Activated CD4-positive, alpha-beta T cell treated with anti-CD3 and anti-CD28 coated beads, Interleukin-2, Interleukin-6, amounts not matched to agents 100 ng/mL and 50 ng/mL, durations not matched to agents 16 hours and 8 hours (primary cell): ENCODE results near the gene OPCML.

Experiments used
- DNase-seq: peaks from one replicate; pipeline ENCODE4 v3.0.0-alpha.2; 2020

OPCML gene

GRCh38 chr11:132579136-132579535 lies 953.2 kb downstream of the OPCML start:
- DNase-seq: no peak

GRCh38 chr11:132578580-132578979 lies 953.7 kb downstream of the OPCML start:
- no peak for DNase-seq

GRCh38 chr11:132576706-132577105 lies 955.6 kb downstream of the OPCML start:
- no peak for DNase-seq

DNA sequence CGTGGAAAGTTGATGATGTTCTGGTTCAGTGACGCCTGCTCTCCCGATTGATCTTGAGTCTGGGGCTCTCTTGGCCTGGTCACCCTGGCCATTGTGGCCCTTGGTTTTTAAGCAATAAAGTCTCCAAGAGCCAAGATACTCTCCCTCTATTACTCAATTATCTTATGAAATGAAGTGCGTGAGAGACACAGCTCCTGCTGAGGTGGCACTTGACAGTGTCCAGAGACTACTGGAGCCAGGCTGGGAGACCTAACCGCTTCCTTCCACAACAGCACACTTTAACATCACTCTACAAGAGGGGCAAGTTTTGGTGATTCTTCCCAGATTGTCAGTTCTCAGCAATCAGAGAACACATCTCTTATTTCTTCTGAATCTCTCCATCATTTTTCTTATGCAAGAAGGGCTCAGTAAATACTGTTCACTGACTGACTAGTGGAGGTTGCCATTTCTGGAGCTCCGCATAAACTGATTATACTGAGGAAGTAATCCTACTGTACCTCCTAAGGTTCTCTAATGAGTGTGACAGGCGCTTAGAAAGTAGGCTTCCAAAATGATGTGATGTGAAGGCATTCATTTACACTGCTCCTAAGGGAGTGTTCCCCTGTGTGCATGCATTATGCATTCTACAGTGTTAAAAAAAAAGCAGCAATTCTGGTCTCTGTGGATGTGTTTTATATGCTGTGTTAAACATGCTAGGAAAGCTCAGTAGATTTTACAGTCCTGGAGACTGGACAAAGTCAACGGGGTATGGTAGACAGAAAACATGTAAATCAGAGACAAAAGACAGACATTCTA lies 968.0 kb downstream of the OPCML start:
- no peak for DNase-seq

DNA sequence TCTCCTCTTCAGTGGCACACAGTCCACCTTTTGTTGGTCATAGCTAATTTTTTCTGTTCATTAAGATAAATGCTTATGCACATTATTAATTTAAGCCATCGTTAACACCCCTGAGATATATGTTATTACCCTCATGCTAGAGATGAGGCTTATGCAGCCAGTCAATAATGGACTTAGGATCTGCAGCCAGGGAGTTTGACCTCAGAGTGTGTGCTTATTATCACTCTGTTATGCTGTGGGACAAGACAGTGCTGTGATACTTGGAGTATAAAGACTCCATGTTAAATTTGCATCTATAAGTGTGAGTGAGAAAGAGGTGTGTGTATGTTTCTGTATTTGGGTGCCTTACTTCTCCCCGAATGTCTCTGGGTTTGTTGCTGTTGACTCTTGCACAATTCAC lies 969.3 kb downstream of the OPCML start:
- DNase-seq: no peak

GRCh38 chr11:132561937-132562336 lies 970.4 kb downstream of the OPCML start:
- no peak for DNase-seq

- no peak for DNase-seq
Observed at GRCh38 chr11:132559331-132560036, 972.8 kb downstream of the OPCML start.

GRCh38 chr11:132556316-132556715 lies 976.0 kb downstream of the OPCML start:
- DNase-seq: no peak

- no peak for DNase-seq
Observed at GRCh38 chr11:132555617-132556016, 976.7 kb downstream of the OPCML start.

- no peak for DNase-seq
Observed at GRCh38 chr11:132551016-132551415, 981.3 kb downstream of the OPCML start.

- no peak for DNase-seq
Observed at GRCh38 chr11:132549561-132549960, 982.7 kb downstream of the OPCML start.

DNA sequence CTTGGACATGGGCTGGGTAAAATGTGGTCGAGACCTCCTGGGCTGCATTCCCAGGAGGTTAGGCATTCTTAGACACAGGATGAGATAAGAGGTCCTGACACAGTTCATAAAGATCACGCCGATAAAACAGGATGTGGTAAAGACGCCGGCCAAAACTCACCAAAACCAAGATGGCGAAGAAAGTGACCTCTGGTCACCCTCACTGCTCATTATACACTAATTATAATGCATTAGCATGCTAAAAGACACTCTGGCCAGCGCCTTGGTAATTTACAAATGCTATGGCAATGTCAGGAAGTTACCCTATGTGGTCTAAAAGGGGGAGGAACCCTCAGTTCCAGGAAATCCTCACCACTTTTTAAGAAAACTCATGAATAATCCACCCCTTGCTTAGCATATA lies 983.3 kb downstream of the OPCML start:
- no peak for DNase-seq

GRCh38 chr11:132544007-132544406 lies 988.3 kb downstream of the OPCML start:
- no peak for DNase-seq

DNA sequence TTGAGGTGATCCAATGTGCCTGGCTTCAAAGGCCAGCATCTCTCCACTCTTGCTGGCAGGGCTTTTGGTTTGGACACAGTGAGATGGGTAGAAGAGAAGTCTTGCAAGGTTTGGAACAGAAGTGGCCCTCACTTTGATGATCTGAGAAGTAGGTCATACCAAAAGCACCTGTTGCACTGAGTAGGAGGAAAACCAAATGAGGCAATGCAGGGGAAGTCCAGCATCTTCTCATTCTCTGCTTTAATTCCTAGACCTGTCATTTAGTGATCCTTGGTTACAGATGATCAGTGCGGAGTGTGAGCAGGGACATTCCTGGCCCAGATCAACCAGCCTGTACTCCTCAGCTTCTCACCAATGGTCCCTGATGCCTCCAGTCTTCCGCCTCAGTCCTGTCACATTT lies 990.5 kb downstream of the OPCML start:
- no peak for DNase-seq

- no peak for DNase-seq
Observed at GRCh38 chr11:132540581-132540980, 991.7 kb downstream of the OPCML start.

DNA sequence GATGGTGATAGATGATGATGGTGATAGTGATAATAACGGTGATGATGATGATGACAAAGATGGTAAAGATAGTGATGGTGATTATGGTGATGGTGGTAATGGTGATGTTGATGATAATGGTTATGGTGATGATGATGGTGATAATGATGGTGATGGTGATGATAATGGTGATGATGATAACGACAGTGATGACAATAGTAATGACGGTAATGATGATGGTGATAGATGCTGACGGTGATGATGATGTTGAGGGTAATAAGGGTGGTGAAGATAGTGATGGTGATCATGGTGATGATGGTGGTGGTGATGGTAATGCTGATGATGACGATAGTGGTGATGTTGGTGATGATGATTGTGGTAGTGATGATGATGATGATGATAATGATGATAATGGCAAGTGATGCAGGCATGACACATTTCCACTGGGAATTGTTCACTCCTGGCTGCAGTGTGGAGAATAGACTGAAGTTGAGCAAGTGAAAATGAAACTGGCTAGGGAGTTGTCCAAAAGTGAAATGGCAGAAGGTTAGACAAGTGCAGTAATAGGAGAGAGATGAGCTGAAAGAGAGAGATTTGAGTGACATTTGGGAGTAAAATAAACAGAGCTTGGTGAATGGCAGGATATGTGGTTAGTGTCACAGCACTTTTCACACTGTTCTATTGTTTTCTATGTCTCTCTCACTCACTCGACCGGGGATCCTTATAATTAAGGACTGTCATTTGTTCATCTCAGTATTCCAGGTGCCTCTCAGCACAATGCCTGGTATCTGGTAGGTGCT lies 992.5 kb downstream of the OPCML start:
- DNase-seq: no peak

GRCh38 chr11:132538642-132539041 lies 993.7 kb downstream of the OPCML start:
- DNase-seq: no peak

DNA sequence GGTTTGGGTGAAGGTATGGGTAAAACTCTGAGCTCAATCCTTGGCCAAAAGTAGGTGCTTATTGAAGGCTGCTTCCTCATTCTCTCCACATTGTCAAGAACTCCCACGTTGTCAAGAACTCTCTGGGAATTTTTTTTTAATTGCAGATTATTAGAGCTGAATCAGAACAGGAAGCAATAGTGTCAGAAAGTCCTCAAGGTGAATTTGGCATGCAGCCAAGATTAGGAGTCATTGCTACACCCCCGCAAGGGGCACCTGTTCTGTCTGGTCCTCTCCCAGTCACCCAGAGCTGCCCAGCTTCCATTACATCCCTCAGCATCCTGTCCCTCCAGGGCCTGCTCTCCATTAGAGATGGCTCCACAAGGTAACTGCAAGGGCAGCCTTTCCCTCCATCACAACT lies 996.5 kb downstream of the OPCML start:
- no peak for DNase-seq

GRCh38 chr11:132531921-132532320 lies 1000.4 kb downstream of the OPCML start:
- DNase-seq: no peak

GRCh38 chr11:132528181-132528580 lies 1004.1 kb downstream of the OPCML start:
- DNase-seq: no peak

- DNase-seq: no peak
Observed at GRCh38 chr11:132523929-132524328, 1008.4 kb downstream of the OPCML start.

GRCh38 chr11:132520199-132520598 lies 1012.1 kb downstream of the OPCML start:
- DNase-seq: no peak

- no peak for DNase-seq
Observed at GRCh38 chr11:132519241-132519815, 1013.0 kb downstream of the OPCML start.
